Upper lobe of left lung (tissue), 4 donors: ENCODE data around the gene LBX2.

ENCODE experiments used
- CTCF ChIP-seq, 6 experiments: fragments of 450-650 bp in 4 of 6; fragments of 200-600 bp in 2 of 6; sonication (generic) in 2 of 6; IDR thresholded peaks; one replicate each; pipeline ENCODE4 v1.5.1; 2016 to 2019; ENCODE audit warnings: antibody characterized with exemption in 6 of 6
- EP300 ChIP-seq, 4 donors: sonication (generic); formaldehyde crosslinking; IDR thresholded peaks; one replicate each; pipeline ENCODE4 v1.5.1; 2017; ENCODE audit warnings: antibody characterized with exemption in 4 of 4, control low read depth in 2 of 4
- POLR2A ChIP-seq, 4 donors: fragments of 450-650 bp; IDR thresholded peaks; one replicate each; pipeline ENCODE4 v1.5.1; 2016 to 2017; ENCODE audit warnings: antibody characterized with exemption in 4 of 4, mild to moderate bottlenecking in 2 of 4
- POLR2AphosphoS5 ChIP-seq, 2 donors: sonication (generic); formaldehyde crosslinking; IDR thresholded peaks; one replicate each; pipeline ENCODE4 v1.5.1; 2017; ENCODE audit warnings: antibody characterized with exemption in 2 of 2

- TF ChIP-seq POLR2A (IDR thresholded peaks at IDR 0.05) (no peak), CTCF (IDR thresholded peaks at IDR 0.05) (no peak), POLR2AphosphoS5 (IDR thresholded peaks at IDR 0.05) (no peak), EP300 (IDR thresholded peaks at IDR 0.05) (no peak)
Observed at GRCh38 chr2:74540291-74540690, 40.9 kb upstream of the LBX2 start.
